HEK293 (cell line): ENCODE data around the gene ATP13A1.

Experiments used
- CTCF ChIA-PET: fragments of 350-600 bp; formaldehyde crosslinking; extraction: SDS; loops from one replicate; lab custom pipeline; 2021; ENCODE audit warnings: antibody characterized with exemption; lab: Yijun Ruan, JAX
- POLR2A ChIA-PET: fragments of 300-600 bp; formaldehyde crosslinking; extraction: SDS; loops from one replicate; lab custom pipeline; 2020; ENCODE audit warnings: antibody characterized with exemption, inconsistent platforms; lab: Yijun Ruan, JAX
- H3K27ac ChIP-seq: fragments of 200-500 bp; sonication (Bioruptor generic); 2 replicates; pipeline ENCODE4 v1.5.1; 2014; ENCODE audit warnings: low read depth, low read length, control low read depth, inconsistent platforms; ENCODE audit errors: extremely low read depth
- H3K36me3 ChIP-seq, 2 experiments: fragments of 200-500 bp in 1 of 2; sonication (Bioruptor generic) in 1 of 2; 1 replicate in 1 of 2; 2 replicates in 1 of 2; pipeline ENCODE4 v1.5.1; 2014 to 2017; ENCODE audit warnings: inconsistent platforms in 2 of 2, low read length in 2 of 2; ENCODE audit not compliant: control insufficient read depth in 2 of 2, insufficient read depth in 1 of 2
- H3K4me1 ChIP-seq: fragments of 200-500 bp; sonication (Bioruptor generic); 2 replicates; pipeline ENCODE4 v1.5.1; 2014; ENCODE audit warnings: mild to moderate bottlenecking, low read length, inconsistent platforms; ENCODE audit not compliant: control insufficient read depth, insufficient read depth
- H3K4me3 ChIP-seq: 2 replicates; pipeline ENCODE4 v1.5.1; 2011; ENCODE audit warnings: low read depth, mild to moderate bottlenecking, control low read depth, low read length, moderate library complexity
- H3K9me3 ChIP-seq: fragments of 200-500 bp; sonication (Bioruptor generic); 2 replicates; pipeline ENCODE4 v1.5.1; 2014; ENCODE audit warnings: low read depth, low read length, inconsistent platforms; ENCODE audit not compliant: control insufficient read depth, insufficient read depth
- AEBP2 ChIP-seq: fragments of 450-650 bp; formaldehyde crosslinking; IDR thresholded peaks from 2 replicates; pipeline ENCODE4 v1.5.1; 2016; ENCODE audit warnings: missing biosample characterization, missing genetic modification characterization, borderline replicate concordance
- ATF2 ChIP-seq: fragments of 450-650 bp; formaldehyde crosslinking; IDR thresholded peaks from 2 replicates; pipeline ENCODE4 v1.5.1; 2016; ENCODE audit warnings: missing biosample characterization, missing genetic modification characterization, low read depth
- MYNN ChIP-seq: fragments of 450-650 bp; formaldehyde crosslinking; IDR thresholded peaks from 2 replicates; pipeline ENCODE4 v1.5.1; 2016; ENCODE audit warnings: missing biosample characterization, missing genetic modification characterization, borderline replicate concordance
- ZBTB6 ChIP-seq: fragments of 450-650 bp; formaldehyde crosslinking; IDR thresholded peaks from 2 replicates; pipeline ENCODE4 v1.5.1; 2017; ENCODE audit warnings: missing biosample characterization, missing genetic modification characterization
- ZNF133 ChIP-seq: fragments of 450-650 bp; formaldehyde crosslinking; IDR thresholded peaks from 2 replicates; pipeline ENCODE4 v1.5.1; 2016; ENCODE audit warnings: missing biosample characterization, missing genetic modification characterization
- ZNF148 ChIP-seq: fragments of 450-650 bp; formaldehyde crosslinking; IDR thresholded peaks from 2 replicates; pipeline ENCODE4 v1.5.0; 2017; ENCODE audit warnings: missing biosample characterization, missing genetic modification characterization, borderline replicate concordance
- ZNF2 ChIP-seq: fragments of 450-650 bp; formaldehyde crosslinking; IDR thresholded peaks from 2 replicates; pipeline ENCODE4 v1.5.1; 2016; ENCODE audit warnings: missing biosample characterization, missing genetic modification characterization
- ZNF37A ChIP-seq: fragments of 450-650 bp; IDR thresholded peaks from 2 replicates; pipeline ENCODE4 v1.5.1; 2018; ENCODE audit warnings: missing biosample characterization, missing genetic modification characterization
- ZNF529 ChIP-seq: fragments of 450-650 bp; formaldehyde crosslinking; IDR thresholded peaks from 2 replicates; pipeline ENCODE4 v1.5.1; 2017; ENCODE audit warnings: missing genetic modification characterization, missing biosample characterization; ENCODE audit not compliant: insufficient replicate concordance
- ZNF600 ChIP-seq: fragments of 450-650 bp; formaldehyde crosslinking; IDR thresholded peaks from 2 replicates; pipeline ENCODE4 v1.5.1; 2016; ENCODE audit warnings: missing biosample characterization, missing genetic modification characterization
- ZNF768 ChIP-seq: fragments of 450-650 bp; formaldehyde crosslinking; IDR thresholded peaks from 2 replicates; pipeline ENCODE4 v1.5.1; 2018; ENCODE audit warnings: missing biosample characterization, mild to moderate bottlenecking, missing genetic modification characterization
- TF ChIP-seq, protein P1 (sequence below): fragments of 450-650 bp; formaldehyde crosslinking; IDR thresholded peaks from 2 replicates; pipeline ENCODE4 v1.5.1; 2016; ENCODE audit warnings: missing biosample characterization, missing genetic modification characterization
- TF ChIP-seq, protein P2 (sequence below): fragments of 450-650 bp; IDR thresholded peaks from 2 replicates; pipeline ENCODE4 v1.5.1; 2018; ENCODE audit warnings: missing biosample characterization, missing genetic modification characterization

The ATP13A1 gene

GRCh38 chr19:19654441-19654840 lies 9.0 kb downstream of the ATP13A1 start:
- POLR2A ChIA-PET = interaction anchor here (3.0 kb wide), 1 partner anchor 9 kb away, joined by 10 read pairs; the partner anchor contains the start of gene ATP13A1
- CTCF ChIA-PET = interaction anchor here (1.5 kb wide), 1 partner anchor 123 kb away, joined by 4 read pairs; no protein-coding TSS in a partner anchor
- H3K4me3 ChIP-seq = no peak overlapping the region
- no peak overlapping the region for H3K27ac ChIP-seq
- no peak for TF ChIP-seq ATF2 (tag by site-specific recombination)
- no peak for TF ChIP-seq AEBP2 (tag by site-specific recombination)
- no peaks in the 10 kb centered on the region for H3K9me3 ChIP-seq
- peaks cover 23 to 98% of the 10 kb centered on the region in 2 experiments for H3K36me3 ChIP-seq
- H3K4me1 ChIP-seq = no peaks in the 10 kb centered on the region

GRCh38 chr19:19653597-19654147 lies 9.8 kb downstream of the ATP13A1 start:
- no peak overlapping the region for H3K27ac ChIP-seq
- ChIA-PET POLR2A (interaction anchor here (3.0 kb wide), 1 partner anchor 9 kb away, joined by 10 read pairs; the partner anchor contains the start of gene ATP13A1), CTCF (interaction anchor here (0.8 to 1.5 kb wide), 2 partner anchors 9 to 122 kb away, joined by 3 to 4 read pairs; no protein-coding TSS in a partner anchor)
- H3K36me3 ChIP-seq = peaks cover 22 to 98% of the 10 kb centered on the region in 2 experiments
- TF ChIP-seq MYNN (tag by site-specific recombination) (no peak), ZNF133 (tag by site-specific recombination) (no peak), ZNF2 (no peak), ZNF37A (no peak), ZNF529 (no peak), ZNF148 (no peak), ZNF600 (tag by site-specific recombination) (no peak), ZBTB6 (tag by site-specific recombination) (no peak), ZNF768 (no peak)
- TF ChIP-seq, protein P1, sequence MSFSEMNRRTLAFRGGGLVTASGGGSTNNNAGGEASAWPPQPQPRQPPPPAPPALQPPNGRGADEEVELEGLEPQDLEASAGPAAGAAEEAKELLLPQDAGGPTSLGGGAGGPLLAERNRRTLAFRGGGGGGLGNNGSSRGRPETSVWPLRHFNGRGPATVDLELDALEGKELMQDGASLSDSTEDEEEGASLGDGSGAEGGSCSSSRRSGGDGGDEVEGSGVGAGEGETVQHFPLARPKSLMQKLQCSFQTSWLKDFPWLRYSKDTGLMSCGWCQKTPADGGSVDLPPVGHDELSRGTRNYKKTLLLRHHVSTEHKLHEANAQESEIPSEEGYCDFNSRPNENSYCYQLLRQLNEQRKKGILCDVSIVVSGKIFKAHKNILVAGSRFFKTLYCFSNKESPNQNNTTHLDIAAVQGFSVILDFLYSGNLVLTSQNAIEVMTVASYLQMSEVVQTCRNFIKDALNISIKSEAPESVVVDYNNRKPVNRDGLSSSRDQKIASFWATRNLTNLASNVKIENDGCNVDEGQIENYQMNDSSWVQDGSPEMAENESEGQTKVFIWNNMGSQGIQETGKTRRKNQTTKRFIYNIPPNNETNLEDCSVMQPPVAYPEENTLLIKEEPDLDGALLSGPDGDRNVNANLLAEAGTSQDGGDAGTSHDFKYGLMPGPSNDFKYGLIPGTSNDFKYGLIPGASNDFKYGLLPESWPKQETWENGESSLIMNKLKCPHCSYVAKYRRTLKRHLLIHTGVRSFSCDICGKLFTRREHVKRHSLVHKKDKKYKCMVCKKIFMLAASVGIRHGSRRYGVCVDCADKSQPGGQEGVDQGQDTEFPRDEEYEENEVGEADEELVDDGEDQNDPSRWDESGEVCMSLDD (tag by site-specific recombination) = no peak
- TF ChIP-seq, protein P2, sequence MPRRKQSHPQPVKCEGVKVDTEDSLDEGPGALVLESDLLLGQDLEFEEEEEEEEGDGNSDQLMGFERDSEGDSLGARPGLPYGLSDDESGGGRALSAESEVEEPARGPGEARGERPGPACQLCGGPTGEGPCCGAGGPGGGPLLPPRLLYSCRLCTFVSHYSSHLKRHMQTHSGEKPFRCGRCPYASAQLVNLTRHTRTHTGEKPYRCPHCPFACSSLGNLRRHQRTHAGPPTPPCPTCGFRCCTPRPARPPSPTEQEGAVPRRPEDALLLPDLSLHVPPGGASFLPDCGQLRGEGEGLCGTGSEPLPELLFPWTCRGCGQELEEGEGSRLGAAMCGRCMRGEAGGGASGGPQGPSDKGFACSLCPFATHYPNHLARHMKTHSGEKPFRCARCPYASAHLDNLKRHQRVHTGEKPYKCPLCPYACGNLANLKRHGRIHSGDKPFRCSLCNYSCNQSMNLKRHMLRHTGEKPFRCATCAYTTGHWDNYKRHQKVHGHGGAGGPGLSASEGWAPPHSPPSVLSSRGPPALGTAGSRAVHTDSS (tag by site-specific recombination) = no peak
- TF ChIP-seq, all 188 proteins: peak for 0
- Histone ChIP-seq H3K4me3 (no peak overlapping the region), H3K4me1 (no peaks in the 10 kb centered on the region), H3K9me3 (no peaks in the 10 kb centered on the region)
